Sigmoid colon (tissue), 7 donors: ENCODE data around the gene LRP1. TPM values are rescaled to one million over a fixed set of nuclear protein-coding genes. Genes with fewer than 3 reads are reported as not detected.

ENCODE experiments used
- DNase-seq: peaks from one replicate; pipeline ENCODE4 v3.0.0-alpha.2; 2019
- H3K27ac ChIP-seq, 4 donors: fragments of 200-600 bp; sonication (generic); one replicate each; pipeline ENCODE4 v1.5.1; 2016 to 2019; ENCODE audit warnings: mild to moderate bottlenecking in 1 of 4
- H3K27me3 ChIP-seq, 3 donors: fragments of 200-600 bp; sonication (generic); one replicate each; pipeline ENCODE4 v1.5.1; 2019; ENCODE audit warnings: mild to moderate bottlenecking in 1 of 3
- H3K36me3 ChIP-seq, 4 donors: fragments of 200-600 bp; sonication (generic); one replicate each; pipeline ENCODE4 v1.5.1; 2016 to 2019
- H3K4me1 ChIP-seq, 4 donors: fragments of 200-600 bp; sonication (generic); one replicate each; pipeline ENCODE4 v1.5.1; 2017 to 2019
- H3K4me3 ChIP-seq, 4 donors: fragments of 200-600 bp; sonication (generic); one replicate each; pipeline ENCODE4 v1.5.1; 2017 to 2019; ENCODE audit warnings: mild to moderate bottlenecking in 2 of 4, moderate library complexity in 1 of 4
- H3K9me3 ChIP-seq, 4 donors: fragments of 200-600 bp in 3 of 4; sonication (generic) in 3 of 4; one replicate each; pipeline versions ENCODE4 v1.5.1 to v1.6.1; 2013 to 2019
- EP300 ChIP-seq, 4 donors: sonication (generic); formaldehyde crosslinking; IDR thresholded peaks; one replicate each; pipeline ENCODE4 v1.6.1; 2017; ENCODE audit warnings: antibody characterized with exemption in 4 of 4
- POLR2A ChIP-seq, 2 donors: fragments of 450-650 bp; IDR thresholded peaks; one replicate each; pipeline ENCODE4 v1.6.1; 2016; ENCODE audit warnings: antibody characterized with exemption in 2 of 2, mild to moderate bottlenecking in 2 of 2, moderate library complexity in 2 of 2
- POLR2AphosphoS5 ChIP-seq, 4 donors: sonication (generic); formaldehyde crosslinking; IDR thresholded peaks; one replicate each; pipeline ENCODE4 v1.6.1; 2017; ENCODE audit warnings: antibody characterized with exemption in 4 of 4
- WGBS, 2 donors: extraction: QIAGEN DNeasy Blood & Tissue Kit; methylation state at CpG; one replicate each; pipeline ENCODE4 v1.1.7; 2013; 5-methylcytosine and 5-hydroxymethylcytosine counted together
- intact Hi-C: fragments of 100-400 bp; cut with DNase I; formaldehyde crosslinking; loops from one replicate; pipeline ENCODE4 v1.15.1; 2023
- polyA plus RNA-seq, 3 donors: library from polyadenylated mRNA; stranded (reverse); fragments of 200-250 nt; gene quantifications; one replicate each; pipeline ENCODE4 v1.2.3, GENCODE V29; 2013
- small RNA-seq, 3 donors: library from RNA; depleted of rRNA; stranded (forward); fragments of <200 nt; gene quantifications; one replicate each; pipeline ENCODE3, GENCODE V24; 2016
- total RNA-seq, 4 donors: library from RNA; depleted of rRNA; stranded (reverse); fragments of >200 nt; gene quantifications; one replicate each; pipeline ENCODE4 v1.1.0, GENCODE V29; 2016
- TF ChIP-seq, protein P1 (sequence below), 4 experiments: fragments of 450-650 bp in 3 of 4; fragments of 200-600 bp in 1 of 4; IDR thresholded peaks; one replicate each; pipeline ENCODE4 v1.5.1; 2016 to 2019; ENCODE audit warnings: antibody characterized with exemption in 4 of 4, mild to moderate bottlenecking in 3 of 4, moderate library complexity in 2 of 4
- donor health status: healthy with polysubstance abuse.
- donor health status: Bipolar disorder and iron deficiency.
- donor health status: healthy.

LRP1 gene
- total and polyA plus RNA-seq, 7 donors: 11.4 to 262 (median 147) TPM

DNA sequence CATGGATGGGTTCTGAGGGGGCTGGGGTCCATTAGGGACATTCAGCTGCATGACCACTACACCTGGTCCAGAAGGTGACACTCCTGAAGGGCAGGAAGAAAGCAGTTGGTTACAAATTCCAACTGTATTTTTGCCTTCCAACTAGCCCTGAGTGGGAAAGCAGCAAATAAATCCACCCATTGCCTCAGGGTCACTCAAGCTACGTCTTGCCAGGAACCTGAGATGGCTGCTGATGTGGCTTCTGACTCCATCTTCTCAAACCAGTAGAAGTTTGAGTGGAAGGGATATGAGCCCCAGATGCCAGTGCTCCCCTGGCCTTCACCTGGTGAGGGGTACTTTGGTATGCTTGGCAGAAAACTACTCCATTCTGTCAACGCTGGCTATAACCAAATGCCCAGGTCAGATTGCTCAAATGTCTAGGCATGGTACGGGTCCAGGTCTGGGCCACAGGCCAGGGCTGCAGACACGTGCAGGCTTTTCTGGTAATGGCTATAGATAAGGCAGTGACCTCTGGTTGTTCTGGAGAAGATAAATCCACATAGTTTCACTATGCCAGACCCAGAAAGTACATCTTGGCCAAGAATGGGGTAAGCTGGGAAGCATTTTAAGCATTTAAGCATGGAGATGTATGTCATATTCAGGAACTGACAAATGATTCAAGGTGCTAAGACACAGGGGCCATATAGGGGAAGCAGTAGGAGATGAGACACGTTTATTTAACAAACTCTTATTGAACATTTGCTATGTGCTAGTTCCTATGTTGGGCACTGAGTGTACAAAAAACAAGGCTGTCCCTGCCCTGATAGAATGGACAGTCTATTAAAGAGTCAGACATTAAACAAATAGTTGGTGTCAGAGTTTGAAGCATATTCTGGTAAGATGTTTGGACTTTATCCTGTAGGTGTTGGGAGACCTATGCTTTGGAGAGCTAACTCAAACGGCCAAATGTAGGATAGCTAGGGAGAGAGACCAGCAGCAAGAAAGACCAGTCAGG lies 131.0 kb downstream of the LRP1 start:
- DNase-seq: no peak
- TF ChIP-seq, protein P1, sequence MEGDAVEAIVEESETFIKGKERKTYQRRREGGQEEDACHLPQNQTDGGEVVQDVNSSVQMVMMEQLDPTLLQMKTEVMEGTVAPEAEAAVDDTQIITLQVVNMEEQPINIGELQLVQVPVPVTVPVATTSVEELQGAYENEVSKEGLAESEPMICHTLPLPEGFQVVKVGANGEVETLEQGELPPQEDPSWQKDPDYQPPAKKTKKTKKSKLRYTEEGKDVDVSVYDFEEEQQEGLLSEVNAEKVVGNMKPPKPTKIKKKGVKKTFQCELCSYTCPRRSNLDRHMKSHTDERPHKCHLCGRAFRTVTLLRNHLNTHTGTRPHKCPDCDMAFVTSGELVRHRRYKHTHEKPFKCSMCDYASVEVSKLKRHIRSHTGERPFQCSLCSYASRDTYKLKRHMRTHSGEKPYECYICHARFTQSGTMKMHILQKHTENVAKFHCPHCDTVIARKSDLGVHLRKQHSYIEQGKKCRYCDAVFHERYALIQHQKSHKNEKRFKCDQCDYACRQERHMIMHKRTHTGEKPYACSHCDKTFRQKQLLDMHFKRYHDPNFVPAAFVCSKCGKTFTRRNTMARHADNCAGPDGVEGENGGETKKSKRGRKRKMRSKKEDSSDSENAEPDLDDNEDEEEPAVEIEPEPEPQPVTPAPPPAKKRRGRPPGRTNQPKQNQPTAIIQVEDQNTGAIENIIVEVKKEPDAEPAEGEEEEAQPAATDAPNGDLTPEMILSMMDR (IDR thresholded peaks at IDR 0.05): no peak
- H3K36me3 ChIP-seq: peaks cover 11 to 88% (median 39%) of the 10 kb centered on the region in 4 donors
- H3K4me3 ChIP-seq: no peak overlapping the region
- H3K27ac ChIP-seq: no peak overlapping the region
- no peaks in the 10 kb centered on the region for H3K27me3 ChIP-seq
- peaks cover 0 to 5% (median 0%) of the 10 kb centered on the region in 4 donors for H3K4me1 ChIP-seq
- WGBS, 2 donors: 77 to 88% methylated on average over 6 of the region's 6 CpGs
- intact Hi-C loops: no loop called here
- H3K9me3 ChIP-seq: no peaks in the 10 kb centered on the region

DNA sequence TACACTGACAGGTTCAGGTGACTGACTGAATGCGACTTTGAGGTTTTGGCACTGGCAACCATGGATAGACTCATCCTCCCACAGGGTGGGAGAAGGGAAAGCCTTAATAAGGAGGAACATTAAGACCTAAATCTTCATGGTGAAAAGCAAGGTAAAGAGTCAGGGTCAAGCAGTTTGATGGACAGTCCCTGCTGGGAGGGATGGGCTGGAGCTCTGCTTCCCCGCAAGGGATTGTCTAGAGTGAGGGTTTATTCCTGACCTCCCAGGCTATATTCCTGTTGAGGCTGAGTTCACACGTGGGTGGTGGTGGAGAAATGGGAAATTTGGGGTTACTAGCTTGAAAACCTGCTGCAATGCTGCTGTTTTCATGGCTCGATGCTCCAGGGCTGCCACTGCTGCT lies 132.1 kb downstream of the LRP1 start:
- H3K4me3 ChIP-seq: no peak overlapping the region
- H3K9me3 ChIP-seq: no peaks in the 10 kb centered on the region
- no peak for DNase-seq
- peaks cover 0 to 5% (median 0%) of the 10 kb centered on the region in 4 donors for H3K4me1 ChIP-seq
- H3K27ac ChIP-seq: no peak overlapping the region
- no peak for TF ChIP-seq POLR2AphosphoS5 (IDR thresholded peaks at IDR 0.05)
- TF ChIP-seq EP300 (IDR thresholded peaks at IDR 0.05): no peak
- TF ChIP-seq POLR2A (IDR thresholded peaks at IDR 0.05): no peak
- TF ChIP-seq, protein P1 (IDR thresholded peaks at IDR 0.05): no peak
- peaks cover 11 to 88% (median 35%) of the 10 kb centered on the region in 4 donors for H3K36me3 ChIP-seq
- intact Hi-C loops: no loop called here
- 93 to 96% methylated on average over 4 of the region's 4 CpGs for WGBS, 2 donors
- no peaks in the 10 kb centered on the region for H3K27me3 ChIP-seq

DNA sequence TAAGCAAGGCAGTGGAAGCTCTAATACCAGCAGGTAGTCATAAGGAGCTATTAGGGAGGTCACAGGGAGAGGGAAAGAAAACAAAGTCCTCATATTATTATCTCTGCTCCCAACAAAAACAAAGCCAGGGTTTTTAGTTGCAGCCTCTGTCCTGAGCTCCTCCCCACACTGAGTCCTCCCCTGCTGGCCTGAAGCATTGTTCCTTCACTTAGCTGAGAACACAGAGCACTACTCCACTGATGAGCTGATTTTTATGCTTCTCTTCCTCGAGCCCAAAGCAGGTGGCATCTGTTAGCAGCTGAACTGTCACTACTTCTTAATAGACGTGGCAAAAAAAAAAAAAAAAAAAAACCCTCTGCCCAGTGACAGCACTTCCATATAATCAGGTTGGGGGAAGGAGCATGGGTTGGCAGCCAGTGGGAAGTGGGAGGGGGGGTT lies 133.2 kb downstream of the LRP1 start:
- intact Hi-C loops: no loop called here
- peaks cover 14 to 87% (median 28%) of the 10 kb centered on the region in 4 donors for H3K36me3 ChIP-seq
- TF ChIP-seq POLR2A (IDR thresholded peaks at IDR 0.05) (no peak), POLR2AphosphoS5 (IDR thresholded peaks at IDR 0.05) (no peak), EP300 (IDR thresholded peaks at IDR 0.05) (no peak)
- TF ChIP-seq, protein P1 (IDR thresholded peaks at IDR 0.05): no peak

DNA sequence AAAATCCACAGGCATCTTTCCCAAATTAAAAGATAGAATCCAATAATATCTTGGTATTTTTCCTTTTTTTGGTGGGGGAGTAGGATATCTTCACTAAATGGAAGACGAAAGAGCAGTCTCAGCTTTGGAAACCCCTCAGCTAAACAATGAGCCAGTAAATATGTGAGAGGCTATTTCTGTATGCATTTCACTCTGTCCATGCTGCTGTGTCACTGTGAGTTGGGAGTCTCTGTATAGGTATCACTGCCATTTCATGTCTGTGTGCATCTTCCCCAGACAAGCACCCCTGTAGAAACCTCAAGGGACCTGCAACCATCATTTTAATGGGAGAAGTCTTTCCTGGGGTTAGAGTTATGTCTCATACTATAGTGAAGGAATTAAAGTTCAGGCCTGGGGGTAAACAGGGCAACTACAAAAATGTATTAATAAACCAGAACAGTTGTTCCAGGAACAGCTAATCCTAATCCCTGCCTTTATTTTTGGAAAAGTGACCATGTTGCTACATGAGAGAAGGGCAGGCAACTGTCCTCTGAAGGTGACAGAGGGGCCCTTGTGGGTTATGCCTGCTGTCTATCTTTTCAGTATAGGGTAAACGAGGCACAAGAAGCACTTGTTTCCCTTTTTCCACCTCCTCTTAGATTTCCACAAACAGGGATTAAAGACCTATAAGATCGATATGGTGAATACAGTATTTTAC lies 134.0 kb downstream of the LRP1 start:
- Histone ChIP-seq H3K9me3 (no peaks in the 10 kb centered on the region), H3K27me3 (no peaks in the 10 kb centered on the region), H3K36me3 (peaks cover 10 to 87% (median 28%) of the 10 kb centered on the region in 4 donors), H3K27ac (no peak overlapping the region), H3K4me3 (no peak overlapping the region), H3K4me1 (peaks cover 0 to 5% (median 0%) of the 10 kb centered on the region in 4 donors)
- no peak for DNase-seq
- intact Hi-C loops: no loop called here
- TF ChIP-seq POLR2A (IDR thresholded peaks at IDR 0.05) (no peak), POLR2AphosphoS5 (IDR thresholded peaks at IDR 0.05) (no peak), EP300 (IDR thresholded peaks at IDR 0.05) (no peak)
- TF ChIP-seq, protein P1 (IDR thresholded peaks at IDR 0.05): no peak
- 93 to 97% methylated on average over 3 of the region's 3 CpGs for WGBS, 2 donors

More for the DNA sequence above, 133.2 kb downstream of the LRP1 start:
- H3K4me3 ChIP-seq: no peak overlapping the region
- H3K27ac ChIP-seq: no peak overlapping the region
- H3K9me3 ChIP-seq: no peaks in the 10 kb centered on the region
- H3K4me1 ChIP-seq: peaks cover 0 to 5% (median 0%) of the 10 kb centered on the region in 4 donors
- no peak for DNase-seq
- WGBS, 2 donors: 69 to 73% methylated on average over 2 of the region's 2 CpGs
- H3K27me3 ChIP-seq: no peaks in the 10 kb centered on the region

Small RNA genes within 50 kb of the gene (small RNA-seq; reads per million reads assigned to genes)
- gene MIR1228: 0.06 to 0.54 (median 0.51) reads per million in 3 donors

Other genes starting within 250 kb of the LRP1 start
- gene SDR9C7, start 194.1 kb upstream of the LRP1 start, total RNA-seq: under 1 TPM in 1 of 4 donors, not detected in 3; 0.55 TPM
- gene SDR9C7, start 194.1 kb upstream of the LRP1 start, polyA plus RNA-seq: under 1 TPM in 1 of 3 donors, not detected in 2; 0.03 TPM
- 1 to 10 TPM in 1 of 4 donors, under 1 TPM in 3; under 0.01 to 1.1 (median 0.38) TPM for gene RDH16, start 170.9 kb upstream of the LRP1 start, total RNA-seq
- gene RDH16, start 170.9 kb upstream of the LRP1 start, polyA plus RNA-seq: under 1 TPM in 1 of 3 donors, not detected in 2; 0.19 TPM
- gene ZBTB39, start 121.9 kb upstream of the LRP1 start, total RNA-seq: 1 to 10 TPM; 5.0 to 6.4 (median 5.6) TPM
- 1 to 10 TPM in 2 of 3 donors, under 1 TPM in 1; 0.69 to 2.6 (median 1.2) TPM for gene ZBTB39, start 121.9 kb upstream of the LRP1 start, polyA plus RNA-seq
- gene TAC3, start 112.0 kb upstream of the LRP1 start, total RNA-seq: 1 to 10 TPM in 2 of 4 donors, under 1 TPM in 1, not detected in 1; 0.66 to 4.5 (median 3.9) TPM
- gene TAC3, start 112.0 kb upstream of the LRP1 start, polyA plus RNA-seq: 1 to 10 TPM in 1 of 3 donors, not detected in 2; 4.1 TPM
- gene MYO1A, start 78.4 kb upstream of the LRP1 start, total RNA-seq: 1 to 10 TPM in 2 of 4 donors, under 1 TPM in 2; 0.71 to 7.2 (median 1.3) TPM
- gene MYO1A, start 78.4 kb upstream of the LRP1 start, polyA plus RNA-seq: 100 to 1,000 TPM in 2 of 3 donors, 10 to 100 TPM in 1; 89.5 to 112 (median 103) TPM
- 10 to 100 TPM; 11.5 to 13.6 (median 12.7) TPM for gene NEMP1, start 49.7 kb upstream of the LRP1 start, total RNA-seq
- 1 to 10 TPM in 1 of 3 donors, under 1 TPM in 2; 0.60 to 6.2 (median 0.92) TPM for gene NEMP1, start 49.7 kb upstream of the LRP1 start, polyA plus RNA-seq
- 10 to 100 TPM; 24.8 to 28.9 (median 27.4) TPM for gene NAB2, start 39.4 kb upstream of the LRP1 start, total RNA-seq
- 1 to 10 TPM; 2.5 to 9.5 (median 5.4) TPM for gene NAB2, start 39.4 kb upstream of the LRP1 start, polyA plus RNA-seq
- 100 to 1,000 TPM; 105 to 163 (median 113) TPM for gene STAT6, start 17.1 kb upstream of the LRP1 start, total RNA-seq
- 100 to 1,000 TPM in 2 of 3 donors, 10 to 100 TPM in 1; 66.1 to 210 (median 123) TPM for gene STAT6, start 17.1 kb upstream of the LRP1 start, polyA plus RNA-seq
- not detected for gene LRP1-AS, start 19.1 kb downstream of the LRP1 start, total RNA-seq
- gene LRP1-AS, start 19.1 kb downstream of the LRP1 start, polyA plus RNA-seq: not detected
- not detected for gene NXPH4, start 88.3 kb downstream of the LRP1 start, total RNA-seq
- under 1 TPM in 1 of 3 donors, not detected in 2; 0.13 TPM for gene NXPH4, start 88.3 kb downstream of the LRP1 start, polyA plus RNA-seq
- gene SHMT2, start 101.2 kb downstream of the LRP1 start, total RNA-seq: 10 to 100 TPM; 24.6 to 52.2 (median 34.5) TPM
- gene SHMT2, start 101.2 kb downstream of the LRP1 start, polyA plus RNA-seq: 100 to 1,000 TPM in 1 of 3 donors, 10 to 100 TPM in 2; 26.6 to 100 (median 29.4) TPM
- gene STAC3, start 122.7 kb downstream of the LRP1 start, total RNA-seq: 1 to 10 TPM in 3 of 4 donors, under 1 TPM in 1; 0.41 to 2.8 (median 1.8) TPM
- 1 to 10 TPM; 1.2 to 4.6 (median 1.8) TPM for gene STAC3, start 122.7 kb downstream of the LRP1 start, polyA plus RNA-seq